ENCODE data around the gene TMEM150B. TPM values are rescaled to one million over a fixed set of nuclear protein-coding genes. Genes with fewer than 3 reads are reported as not detected.

The TMEM150B gene
- total and polyA plus RNA-seq, 9 of the 15 experiments (the other 6 are each of a cell fraction or from before 2014, with no cell fraction given), result 0.47 to 1.3 (median 0.74) TPM; not detected in 2

- 38% methylated on average over 7 of the region's 7 CpGs for WGBS (ENCODE audit: insufficient coverage, low coverage, missing lambda C conversion rate)
- H3K4me3 ChIP-seq, result no peak overlapping the region
- H3K27me3 ChIP-seq (ENCODE audit: control insufficient read depth in 2 of 2, insufficient read depth in 2 of 2, low read length in 2 of 2), result no peaks in the 10 kb centered on the region
- in situ Hi-C loops (cut with MboI), result no loop called here
- no peaks in the 10 kb centered on the region; the same call in 1 of the 2 replicates for H3K9me3 ChIP-seq (replicated peaks; ENCODE audit: control insufficient read depth, insufficient read depth, low read depth, low read length)
- FAIRE-seq (no peak), ATAC-seq (no peak), DNase-seq (ENCODE audit: extremely low read depth in 1 of 4, low spot score in 3 of 4) (no peak)
- TF ChIP-seq CEBPB (tag; IDR thresholded peaks at IDR 0.05), result 0 out of 2 replicates have a peak, but pooled peaks have one; percentile 17
- TF ChIP-seq, protein P1, sequence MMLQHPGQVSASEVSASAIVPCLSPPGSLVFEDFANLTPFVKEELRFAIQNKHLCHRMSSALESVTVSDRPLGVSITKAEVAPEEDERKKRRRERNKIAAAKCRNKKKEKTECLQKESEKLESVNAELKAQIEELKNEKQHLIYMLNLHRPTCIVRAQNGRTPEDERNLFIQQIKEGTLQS (IDR thresholded peaks at IDR 0.05), result peak; percentile 19; the same call in 1 of the 2 replicates
- TF ChIP-seq, protein P1 (CRISPR knock-in tag; conservative IDR thresholded peaks at IDR 0.05), result no peak
- TF ChIP-seq SNRNP70 (optimal IDR thresholded peaks at IDR 0.05; ENCODE audit: low read depth, low read length), result no peak
- no peak for TF ChIP-seq ZNF76 (CRISPR knock-in tag; IDR thresholded peaks at IDR 0.05; ENCODE audit: borderline replicate concordance)
- H4K20me1 ChIP-seq (replicated peaks; ENCODE audit: control insufficient read depth, insufficient read depth, low read length), result no peaks in the 10 kb centered on the region
- no peaks in the 10 kb centered on the region for H3K9me1 ChIP-seq (ENCODE audit: control insufficient read depth, insufficient read depth, low read length)
- no peak overlapping the region for H2AFZ ChIP-seq (ENCODE audit: low read depth, low read length)
- H3K27ac ChIP-seq (ENCODE audit: extremely low read depth, low read depth, low read length), result no peak overlapping the region
- no peaks in the 10 kb centered on the region for H3K36me3 ChIP-seq (ENCODE audit: control insufficient read depth, insufficient read depth, low read length)
- H3K4me2 ChIP-seq (ENCODE audit: insufficient read depth, low read length), result no peak overlapping the region
- H3K4me1 ChIP-seq (replicated peaks in 1 of 2; ENCODE audit: control insufficient read depth in 2 of 2, insufficient read depth in 2 of 2, low read length in 2 of 2), result peaks cover 0 to 19% of the 10 kb centered on the region in 2 experiments; a peak in 4 of 5 replicates
- intact Hi-C loops (cut with micrococcal nuclease), result loop anchor here (5.0 kb wide), 1 partner anchor 34 kb away; no protein-coding TSS in a partner anchor
- POLR2A ChIA-PET, result interaction anchor here (0.5 to 1.9 kb wide), 3 partner anchors 14 to 140 kb away, joined by 3 to 4 read pairs (median 4); partner anchors contain the start of gene ZNF628
- H3K9ac ChIP-seq (ENCODE audit: insufficient read depth in 1 of 2, low read depth in 2 of 2, low read length in 2 of 2), result no peak overlapping the region
- peaks cover 12% of the 10 kb centered on the region for H3K79me2 ChIP-seq (ENCODE audit: control insufficient read depth, insufficient read depth, low read length)
- CTCF ChIA-PET (ENCODE audit: low intra/inter-chr PET ratio), result no interaction called here
- BruUV-seq (replicated peaks), result no TSS peak
These were observed 11.0 kb upstream of the TMEM150B start for GRCh38 chr19:55336101-55336500.

All from K562 (cell line).